ENCODE measurements around the gene ZDHHC22. TPM values are rescaled to one million over a fixed set of nuclear protein-coding genes. Genes with fewer than 3 reads are reported as not detected.

The ZDHHC22 gene
- total and polyA plus RNA-seq, 2 of the 13 experiments (the other 11 are each of a cell fraction or from before 2014, with no cell fraction given) = not detected

DNA sequence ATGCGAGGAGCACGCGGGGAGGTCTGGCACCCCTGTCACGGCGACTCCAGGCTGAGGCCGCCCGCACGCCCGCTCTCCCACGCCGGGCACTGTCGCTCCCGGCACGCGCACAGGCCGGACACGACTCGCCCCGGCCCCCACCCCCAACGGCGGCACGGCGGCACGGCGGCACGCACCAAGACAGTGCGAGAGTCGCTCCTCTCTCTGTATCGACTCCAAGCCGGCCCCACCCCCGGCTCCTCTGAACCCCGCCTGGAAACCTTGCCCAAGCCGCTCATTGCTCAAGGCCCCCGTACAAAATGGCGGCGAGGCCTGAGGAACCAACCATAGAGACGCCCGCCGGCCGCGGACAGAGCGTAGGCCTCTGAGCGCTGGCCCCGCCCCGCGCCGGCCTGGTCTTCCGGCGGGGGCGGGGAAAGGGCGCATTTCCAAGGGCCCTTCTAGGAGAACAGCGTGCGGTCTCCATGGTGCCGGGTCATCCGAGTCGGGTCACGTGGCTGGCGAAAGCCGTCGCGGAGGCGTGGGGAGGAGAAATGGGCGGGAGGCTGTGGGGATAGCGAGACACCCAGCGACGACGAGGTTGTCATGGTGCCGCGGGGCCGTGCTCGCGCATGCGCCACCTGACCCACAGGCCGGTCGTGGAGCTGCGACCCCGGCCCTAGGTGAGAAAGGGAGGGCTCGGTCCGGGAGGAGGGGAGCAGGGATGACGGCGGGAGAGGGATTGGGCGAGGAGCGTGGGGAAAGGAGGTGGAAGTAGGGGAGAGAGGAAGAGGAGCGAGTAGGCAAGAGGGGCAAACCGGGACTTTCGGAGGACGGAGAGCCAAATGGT lies 43.7 kb downstream of the ZDHHC22 start, which contains the start of gene CIPC (continued):
- no peak for TF ChIP-seq ZNF512B (CRISPR knock-in tag; IDR thresholded peaks at IDR 0.05; ENCODE audit: borderline replicate concordance)
- peak; percentile 96 for TF ChIP-seq HNRNPK (IDR thresholded peaks at IDR 0.05; ENCODE audit: low read depth, low read length, poor library complexity, severe bottlenecking)
- peak; percentile 76; the same call in 1 of the 2 replicates for TF ChIP-seq ZNF451 (CRISPR knock-in tag; IDR thresholded peaks at IDR 0.05)
- TF ChIP-seq, protein P1, sequence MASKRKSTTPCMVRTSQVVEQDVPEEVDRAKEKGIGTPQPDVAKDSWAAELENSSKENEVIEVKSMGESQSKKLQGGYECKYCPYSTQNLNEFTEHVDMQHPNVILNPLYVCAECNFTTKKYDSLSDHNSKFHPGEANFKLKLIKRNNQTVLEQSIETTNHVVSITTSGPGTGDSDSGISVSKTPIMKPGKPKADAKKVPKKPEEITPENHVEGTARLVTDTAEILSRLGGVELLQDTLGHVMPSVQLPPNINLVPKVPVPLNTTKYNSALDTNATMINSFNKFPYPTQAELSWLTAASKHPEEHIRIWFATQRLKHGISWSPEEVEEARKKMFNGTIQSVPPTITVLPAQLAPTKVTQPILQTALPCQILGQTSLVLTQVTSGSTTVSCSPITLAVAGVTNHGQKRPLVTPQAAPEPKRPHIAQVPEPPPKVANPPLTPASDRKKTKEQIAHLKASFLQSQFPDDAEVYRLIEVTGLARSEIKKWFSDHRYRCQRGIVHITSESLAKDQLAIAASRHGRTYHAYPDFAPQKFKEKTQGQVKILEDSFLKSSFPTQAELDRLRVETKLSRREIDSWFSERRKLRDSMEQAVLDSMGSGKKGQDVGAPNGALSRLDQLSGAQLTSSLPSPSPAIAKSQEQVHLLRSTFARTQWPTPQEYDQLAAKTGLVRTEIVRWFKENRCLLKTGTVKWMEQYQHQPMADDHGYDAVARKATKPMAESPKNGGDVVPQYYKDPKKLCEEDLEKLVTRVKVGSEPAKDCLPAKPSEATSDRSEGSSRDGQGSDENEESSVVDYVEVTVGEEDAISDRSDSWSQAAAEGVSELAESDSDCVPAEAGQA (IDR thresholded peaks at IDR 0.05; ENCODE audit: low read depth) = peak; percentile 87
- TF ChIP-seq, protein P1 (CRISPR knock-in tag; IDR thresholded peaks at IDR 0.05; ENCODE audit: borderline replicate concordance) = no peak
- TF ChIP-seq ZNF776 (CRISPR knock-in tag; IDR thresholded peaks at IDR 0.05) = 0 out of 2 replicates have a peak, but pooled peaks have one; percentile 48
- peak; percentile 95; the same call in 2 of the 3 replicates for TF ChIP-seq MXI1 (IDR thresholded peaks at IDR 0.05; ENCODE audit: borderline replicate concordance, low read depth, low read length)
- TF ChIP-seq NCOR1 (IDR thresholded peaks at IDR 0.05; ENCODE audit: borderline replicate concordance, low read length) = peak; percentile 17; the same call in 1 of the 2 replicates
- TF ChIP-seq, protein P2, sequence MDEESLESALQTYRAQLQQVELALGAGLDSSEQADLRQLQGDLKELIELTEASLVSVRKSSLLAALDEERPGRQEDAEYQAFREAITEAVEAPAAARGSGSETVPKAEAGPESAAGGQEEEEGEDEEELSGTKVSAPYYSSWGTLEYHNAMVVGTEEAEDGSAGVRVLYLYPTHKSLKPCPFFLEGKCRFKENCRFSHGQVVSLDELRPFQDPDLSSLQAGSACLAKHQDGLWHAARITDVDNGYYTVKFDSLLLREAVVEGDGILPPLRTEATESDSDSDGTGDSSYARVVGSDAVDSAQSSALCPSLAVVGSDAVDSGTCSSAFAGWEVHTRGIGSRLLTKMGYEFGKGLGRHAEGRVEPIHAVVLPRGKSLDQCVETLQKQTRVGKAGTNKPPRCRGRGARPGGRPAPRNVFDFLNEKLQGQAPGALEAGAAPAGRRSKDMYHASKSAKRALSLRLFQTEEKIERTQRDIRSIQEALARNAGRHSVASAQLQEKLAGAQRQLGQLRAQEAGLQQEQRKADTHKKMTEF (CRISPR knock-in tag; IDR thresholded peaks at IDR 0.05) = peak; percentile 92
- peak; percentile 54; the same call in 1 of the 2 replicates for TF ChIP-seq ZNF773 (CRISPR knock-in tag; IDR thresholded peaks at IDR 0.05; ENCODE audit: borderline replicate concordance)
- TF ChIP-seq NFATC3 (CRISPR knock-in tag; IDR thresholded peaks at IDR 0.05) = no peak
- TF ChIP-seq ZBTB20 (CRISPR knock-in tag; IDR thresholded peaks at IDR 0.05; ENCODE audit: borderline replicate concordance, low read depth) = no peak
- no peak for TF ChIP-seq PRDM15 (CRISPR knock-in tag; IDR thresholded peaks at IDR 0.05)

All from HepG2 (cell line).